ENCODE measurements around the gene SPINT2. TPM values are rescaled to one million over a fixed set of nuclear protein-coding genes. Genes with fewer than 3 reads are reported as not detected.

SPINT2 gene
- total RNA-seq, 1 donor from 2014 or later = 0.11 TPM

- no peak for DNase-seq (ENCODE audit: low read depth)
Measured at GRCh38 chr19:38291855-38292254, 27.5 kb downstream of the SPINT2 start.

GRCh38 chr19:38293281-38293680 is 28.9 kb downstream of the SPINT2 start:
- DNase-seq (ENCODE audit: low read depth) = peak; percentile 90

GRCh38 chr19:38294090-38294489 is 29.7 kb downstream of the SPINT2 start:
- DNase-seq (ENCODE audit: low read depth) = no peak

GRCh38 chr19:38298821-38299680 is 34.7 kb downstream of the SPINT2 start:
- DNase-seq (ENCODE audit: low read depth) = peak; percentile 27

GRCh38 chr19:38303517-38304351 is 39.4 kb downstream of the SPINT2 start, which contains the start of gene C19orf33:
C19orf33 (plus strand) TSS chr19:38304251; CDS start chr19:38304262, 11 bp downstream.
- peak; percentile 10 for DNase-seq (ENCODE audit: low read depth)

- DNase-seq (ENCODE audit: low read depth) = no peak
Measured at GRCh38 chr19:38304352-38304865, 40.0 kb downstream of the SPINT2 start.

GRCh38 chr19:38304866-38305429 is 40.6 kb downstream of the SPINT2 start:
- peak; percentile 3 for DNase-seq (ENCODE audit: low read depth)

- no peak for DNase-seq (ENCODE audit: low read depth)
Measured at GRCh38 chr19:38306236-38306635, 41.9 kb downstream of the SPINT2 start.

GRCh38 chr19:38307076-38307475 is 42.7 kb downstream of the SPINT2 start:
- DNase-seq (ENCODE audit: low read depth) = no peak

- no peak for DNase-seq (ENCODE audit: low read depth)
Measured at GRCh38 chr19:38307597-38307996, 43.2 kb downstream of the SPINT2 start.

GRCh38 chr19:38308006-38308766 is 43.8 kb downstream of the SPINT2 start:
- DNase-seq (ENCODE audit: low read depth) = no peak

GRCh38 chr19:38308926-38309614 is 44.7 kb downstream of the SPINT2 start:
- no peak for DNase-seq (ENCODE audit: low read depth)

- DNase-seq (ENCODE audit: low read depth) = no peak
Measured at GRCh38 chr19:38309615-38310278, 45.4 kb downstream of the SPINT2 start.

GRCh38 chr19:38310279-38310670 is 45.9 kb downstream of the SPINT2 start:
- no peak for DNase-seq (ENCODE audit: low read depth)

- DNase-seq (ENCODE audit: low read depth) = no peak
Measured at GRCh38 chr19:38310986-38311385, 46.6 kb downstream of the SPINT2 start.

GRCh38 chr19:38315657-38316476 is 51.5 kb downstream of the SPINT2 start, which contains the start of gene YIF1B:
YIF1B (minus strand) TSS chr19:38315947; CDS start chr19:38315917, 30 bp downstream.
- peak; percentile 97 for DNase-seq (ENCODE audit: low read depth)

GRCh38 chr19:38316477-38317067 is 52.2 kb downstream of the SPINT2 start:
- DNase-seq (ENCODE audit: low read depth) = no peak

- DNase-seq (ENCODE audit: low read depth) = no peak
Measured at GRCh38 chr19:38317104-38317612, 52.8 kb downstream of the SPINT2 start.
